Left lobe of liver (tissue), 2 donors: ENCODE results near the gene UROS. TPM values are rescaled to one million over a fixed set of nuclear protein-coding genes. Genes with fewer than 3 reads are reported as not detected.

ENCODE experiments used
- ATAC-seq: fragments of 200-7000 bp; cut with Tn5 transposase; one replicate; pipeline ENCODE4 v1.9.1; 2020; ENCODE audit warnings: mild to moderate bottlenecking, moderate library complexity
- DNase-seq: peaks from one replicate; pipeline ENCODE4 v3.0.0-alpha.2; 2020; ENCODE audit warnings: low spot score
- total RNA-seq: library from RNA; stranded (reverse); gene quantifications from one replicate; pipeline ENCODE4 v1.2.1, GENCODE V29; 2021
- donor health status: DM: no; HTN: no; CAD: no; lungs with moderate emphysema.
- donor health status: DM: no; HTN: yes; CAD: no.

The UROS gene
- total RNA-seq: 28.3 TPM

DNA sequence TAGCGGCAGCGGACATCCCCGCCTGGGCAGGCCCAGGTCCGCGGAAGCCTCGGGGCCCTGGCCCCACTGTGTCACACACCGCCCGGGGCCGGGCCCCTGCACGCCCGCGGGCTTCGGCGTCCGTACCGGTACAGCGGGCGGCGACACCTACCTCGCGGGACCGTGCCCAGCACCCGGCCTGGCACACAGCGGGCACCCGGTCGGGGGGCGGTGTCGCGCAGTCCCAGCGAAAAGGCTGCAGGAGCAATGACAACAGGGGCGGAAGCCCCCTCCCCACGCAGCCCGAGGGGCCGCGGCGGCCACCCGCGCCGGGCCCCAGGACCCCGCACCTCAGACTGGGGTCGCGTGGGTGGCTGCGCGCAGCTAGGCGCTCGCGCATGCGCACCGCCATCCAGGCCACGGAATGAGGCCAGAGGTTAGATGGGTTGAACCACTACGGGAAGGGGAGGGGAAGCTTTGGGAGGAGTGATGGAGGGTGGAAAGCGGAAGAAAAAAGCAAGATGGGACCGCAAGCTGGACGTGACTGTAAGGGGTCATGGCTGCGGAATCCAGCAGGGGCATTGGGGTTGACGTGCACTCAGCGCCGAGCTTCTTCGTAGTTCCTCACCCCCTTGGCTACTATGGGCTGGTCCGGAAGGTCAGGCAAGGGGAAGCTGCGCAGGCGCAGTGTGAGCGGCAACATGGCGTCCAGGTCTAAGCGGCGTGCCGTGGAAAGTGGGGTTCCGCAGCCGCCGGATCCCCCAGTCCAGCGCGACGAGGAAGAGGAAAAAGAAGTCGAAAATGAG, at the start of gene UROS, which contains the start of gene BCCIP:
UROS (minus strand) TSS at position 381 of the 785 bp plus-strand sequence. CDS start 6,759 bp downstream, outside the sequence.
BCCIP (plus strand) TSS at position 669 of the 785 bp plus-strand sequence; CDS start at position 681, 12 bp downstream.
- peak; percentile 91 for DNase-seq

DNA sequence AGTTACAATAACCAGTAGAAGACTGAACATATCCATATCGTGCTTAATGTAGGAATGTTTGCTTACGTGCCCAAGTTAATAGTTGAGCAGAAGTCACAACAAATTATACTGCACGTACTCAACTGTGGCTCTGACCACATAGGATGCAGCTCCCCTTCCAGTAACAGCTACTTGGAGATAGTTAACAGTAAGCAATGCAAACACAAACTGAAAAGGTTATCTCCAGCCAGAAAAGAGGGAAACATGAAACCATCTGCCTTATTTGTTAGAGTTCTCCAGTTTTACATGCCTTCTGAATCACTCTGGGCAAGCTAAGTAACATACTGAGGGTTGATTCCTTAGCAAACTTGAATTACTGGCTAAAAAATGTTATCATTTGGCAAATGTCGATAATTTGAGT, 48.3 kb upstream of the UROS start:
- DNase-seq (no peak), ATAC-seq (no peak)

More for the DNA sequence above, at the start of gene UROS, which contains the start of gene BCCIP:
- peak; percentile 94 for ATAC-seq

DNA sequence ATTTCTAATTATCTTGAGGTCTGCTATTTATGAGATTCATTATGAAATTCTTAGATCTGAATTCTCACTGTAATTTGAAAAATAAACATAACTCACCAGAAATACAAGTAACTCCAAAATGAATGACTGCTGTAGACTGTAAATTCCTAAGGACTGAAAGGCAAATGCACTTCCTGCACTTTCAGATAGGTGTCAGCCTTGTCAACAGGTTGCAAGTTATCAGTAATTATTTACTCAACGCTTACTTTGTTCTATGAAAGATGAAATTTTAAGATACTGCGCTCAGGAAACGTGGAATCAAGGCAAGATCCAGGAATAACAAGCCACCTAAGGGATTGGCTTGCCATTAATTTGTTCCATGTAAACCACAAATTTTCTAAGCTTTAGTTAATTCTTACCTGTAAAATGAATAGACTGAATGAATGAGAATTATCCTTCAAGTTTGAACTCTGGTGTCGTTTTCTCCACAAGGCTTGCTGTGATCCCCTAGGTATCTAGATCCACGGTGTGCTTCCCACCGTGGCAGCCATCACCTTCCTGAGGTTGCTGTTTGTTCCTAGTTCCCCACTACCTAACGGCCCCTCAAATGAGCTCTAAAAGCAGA, 45.4 kb upstream of the UROS start:
- ATAC-seq (peak; percentile 79), DNase-seq (no peak)

DNA sequence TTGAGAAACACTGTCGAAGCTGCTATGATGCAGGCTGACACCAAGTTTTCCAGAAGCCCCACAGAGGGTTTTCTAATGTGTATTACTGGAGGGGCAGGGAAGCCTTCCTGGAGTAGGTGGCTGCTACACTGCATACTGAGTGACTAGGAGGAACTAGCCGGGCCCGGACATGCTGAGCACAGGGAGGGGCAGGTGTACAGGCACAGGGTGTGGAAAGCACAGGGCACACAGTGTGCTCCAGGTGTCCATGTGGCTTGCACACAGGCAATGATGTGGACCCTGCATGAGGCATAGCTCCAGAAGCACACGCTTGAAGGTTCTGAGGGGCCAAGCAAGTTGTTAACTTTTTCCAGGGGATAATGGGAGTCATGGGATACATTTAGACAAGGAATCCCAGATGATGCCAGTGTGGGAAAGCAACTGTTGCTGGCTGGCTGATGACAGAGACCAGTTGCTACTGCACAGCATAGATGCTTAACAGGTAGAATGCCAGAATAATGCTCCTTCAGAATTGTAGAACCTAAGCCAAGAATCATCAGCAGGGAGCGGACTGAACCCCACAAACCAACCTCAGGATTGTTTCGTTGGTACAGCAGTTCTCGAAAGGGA, 43.5 kb upstream of the UROS start:
- DNase-seq (no peak), ATAC-seq (no peak)

DNA sequence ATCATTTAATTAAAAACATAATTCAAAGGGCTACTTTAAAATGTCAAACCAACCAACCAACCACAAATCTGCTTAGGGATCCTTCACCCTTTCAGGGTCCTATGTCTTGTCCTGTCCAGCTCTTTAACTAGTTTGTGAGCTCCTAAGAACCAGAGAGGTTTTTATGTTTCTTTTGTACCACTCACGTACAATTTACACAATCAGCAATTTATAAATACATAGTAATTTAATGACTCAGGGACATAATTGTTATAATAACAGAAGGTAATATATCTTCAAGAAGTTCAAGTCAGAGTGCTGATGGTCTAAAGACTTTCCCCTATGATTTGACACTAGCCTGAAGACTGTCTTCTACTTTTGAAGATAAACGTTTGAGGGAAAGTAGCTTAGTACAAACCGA, 42.1 kb upstream of the UROS start:
- ATAC-seq: no peak

DNA sequence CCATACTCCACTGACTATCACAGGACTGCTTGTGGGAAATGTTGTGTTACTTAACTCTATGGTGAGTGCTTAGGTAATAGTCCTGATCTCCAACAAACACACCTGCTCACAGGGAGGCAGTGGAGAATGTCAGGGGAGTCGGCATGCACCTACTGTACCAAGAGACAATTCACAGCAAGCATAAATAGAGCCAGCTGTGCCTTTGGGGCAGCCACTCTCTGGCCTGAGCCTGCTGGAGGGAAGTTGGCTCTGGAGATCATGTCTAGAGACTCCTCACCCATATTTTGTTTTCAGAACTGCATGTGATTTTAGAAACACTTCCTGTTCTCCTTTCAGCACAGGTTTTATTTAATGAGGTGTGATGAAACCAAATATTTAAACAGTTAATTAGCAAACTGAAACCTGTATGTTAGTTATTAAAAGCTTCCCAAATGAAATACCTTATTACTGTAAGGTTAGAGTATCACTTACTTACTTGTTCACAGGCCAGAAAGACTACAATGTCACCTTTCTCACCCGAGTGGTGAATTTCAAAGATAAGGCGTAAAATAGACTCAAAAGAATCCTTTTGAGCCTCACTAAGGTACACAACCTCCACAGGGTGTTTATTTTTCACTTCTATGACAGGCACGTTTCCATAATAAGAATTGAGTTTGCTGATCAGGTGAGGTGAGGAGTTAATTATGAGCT, 36.2 kb upstream of the UROS start:
- DNase-seq: no peak
- no peak for ATAC-seq

More for the DNA sequence above, 42.1 kb upstream of the UROS start:
- no peak for DNase-seq

DNA sequence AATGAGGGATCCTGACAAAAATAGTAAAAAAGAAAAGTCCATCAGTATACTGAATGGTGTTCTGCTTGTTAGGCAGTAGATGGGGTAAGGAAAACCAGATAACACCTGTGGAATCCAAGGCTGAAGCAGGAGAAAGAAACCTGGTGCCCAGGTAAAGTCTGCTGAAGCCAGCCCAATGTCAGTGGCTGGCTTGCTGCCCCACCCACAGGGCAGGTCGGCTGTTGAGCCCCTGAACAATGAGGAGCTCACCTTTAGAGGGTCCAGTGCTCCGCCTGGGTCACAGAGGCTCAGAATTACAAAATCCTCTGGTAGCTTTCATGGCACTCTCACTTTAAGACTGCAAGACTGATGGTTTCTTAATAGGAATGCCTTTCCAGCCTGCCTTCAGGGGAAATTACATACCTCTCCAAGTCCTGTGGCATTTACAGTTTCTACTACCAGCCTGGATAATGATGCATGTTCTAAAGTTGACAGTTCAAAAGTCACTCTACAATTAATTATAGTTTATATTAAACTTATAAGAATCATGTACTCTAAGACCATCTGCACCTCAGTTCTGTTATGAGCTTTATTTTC, 34.2 kb upstream of the UROS start:
- ATAC-seq: no peak
- no peak for DNase-seq

DNA sequence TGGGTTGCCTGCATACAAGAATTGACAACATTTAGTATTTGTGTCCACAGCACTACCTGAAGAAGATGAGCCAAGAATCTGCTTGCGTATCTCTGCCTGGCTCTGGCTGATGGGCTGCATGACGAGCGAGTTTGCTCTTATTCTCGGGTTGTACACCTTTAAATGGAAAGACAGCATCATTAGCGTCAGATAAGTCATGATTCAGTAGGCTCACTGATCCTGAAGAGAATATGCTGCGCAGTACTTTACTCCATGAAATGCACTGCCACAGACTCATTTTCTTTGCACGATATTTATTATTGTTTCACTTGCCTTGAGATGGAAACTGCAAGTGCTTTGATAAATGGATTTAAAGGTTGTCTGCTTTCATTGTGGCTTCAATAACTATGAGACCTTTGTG, 29.4 kb upstream of the UROS start:
- no peak for ATAC-seq

DNA sequence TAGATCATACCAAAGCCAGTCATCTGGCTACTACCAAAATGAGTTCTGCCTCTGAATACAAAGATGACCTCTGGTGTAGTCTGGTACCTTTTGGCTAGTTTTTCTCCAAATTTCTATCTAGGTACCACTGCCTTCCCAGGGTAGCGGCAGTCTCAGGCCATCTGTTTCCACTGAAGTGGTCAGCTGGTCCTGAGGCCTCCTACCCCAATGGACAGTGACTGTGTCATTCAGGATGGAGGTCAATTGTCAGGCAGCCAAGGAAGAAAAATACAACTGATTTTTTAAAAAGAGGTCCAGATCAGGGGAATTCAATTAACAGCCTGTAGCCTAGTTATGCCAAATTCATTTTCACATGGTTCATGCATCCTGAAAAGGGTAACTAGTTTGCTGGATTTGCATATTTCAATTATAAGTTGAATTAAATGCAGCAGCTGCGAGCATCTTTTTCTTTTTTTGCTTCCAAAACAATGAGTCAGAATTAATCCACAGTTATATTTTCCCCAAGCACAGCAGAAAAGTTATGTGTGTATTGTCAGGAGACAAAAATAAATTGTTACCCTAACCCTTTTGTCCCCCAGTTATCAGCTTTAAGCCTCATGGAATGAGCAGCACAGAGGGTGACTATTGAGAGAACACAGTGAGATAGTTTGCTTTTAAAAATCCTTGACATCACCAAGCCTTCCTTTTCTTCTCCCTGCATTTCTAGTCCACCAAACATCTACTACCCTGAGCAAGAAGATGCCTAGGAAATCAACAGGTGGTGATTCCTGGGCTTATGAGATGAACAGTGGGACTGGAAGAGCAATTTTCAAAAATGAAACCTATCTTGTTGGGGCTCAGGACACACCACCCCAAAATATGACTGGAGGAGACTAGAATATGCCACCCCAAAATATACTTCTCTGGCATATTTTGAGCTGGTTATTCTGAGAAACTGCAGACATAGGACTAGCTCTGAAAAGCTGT, 28.0 kb upstream of the UROS start:
- no peak for DNase-seq
- no peak for ATAC-seq

More for the DNA sequence above, 29.4 kb upstream of the UROS start:
- DNase-seq: no peak

DNA sequence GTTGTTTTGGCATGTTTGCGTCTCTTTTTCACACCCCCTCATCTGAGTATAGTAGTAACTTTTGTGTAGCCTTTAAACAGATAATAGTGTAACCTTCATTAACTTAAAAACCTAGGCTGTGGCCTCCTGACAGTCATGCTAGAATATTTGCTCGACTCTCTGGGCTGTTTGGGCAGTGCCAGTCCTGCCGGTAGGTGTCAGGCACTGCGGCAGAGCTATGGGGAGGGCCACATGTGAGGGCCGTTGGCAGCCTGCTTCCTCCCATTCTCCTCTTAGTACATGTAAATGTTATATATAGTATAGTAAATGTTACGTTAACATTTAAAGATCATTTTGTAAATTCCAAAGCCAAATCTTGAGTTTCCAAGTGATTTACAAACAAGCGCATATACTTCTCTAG, 26.4 kb upstream of the UROS start:
- ATAC-seq (peak; percentile 70), DNase-seq (no peak)

DNA sequence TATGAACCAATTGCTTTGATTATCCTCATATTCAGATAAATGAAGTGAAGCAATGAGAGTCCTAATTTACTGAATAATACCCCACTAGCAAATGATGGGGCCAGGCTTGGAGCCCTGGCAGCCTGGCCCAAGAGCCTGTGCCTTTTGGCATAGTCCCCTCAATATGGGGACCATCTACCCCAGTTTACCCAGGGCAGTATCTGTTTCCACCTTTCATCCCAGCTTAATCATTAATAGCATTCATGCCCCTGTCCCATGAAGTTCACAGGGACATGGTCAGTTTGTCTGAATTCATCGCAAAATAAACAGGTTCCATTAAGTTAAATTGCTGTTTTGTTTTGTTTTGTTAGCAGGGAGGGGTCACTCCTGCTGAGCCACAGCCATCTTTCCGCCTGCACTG, 25.8 kb upstream of the UROS start:
- DNase-seq: no peak
- ATAC-seq: peak; percentile 52

DNA sequence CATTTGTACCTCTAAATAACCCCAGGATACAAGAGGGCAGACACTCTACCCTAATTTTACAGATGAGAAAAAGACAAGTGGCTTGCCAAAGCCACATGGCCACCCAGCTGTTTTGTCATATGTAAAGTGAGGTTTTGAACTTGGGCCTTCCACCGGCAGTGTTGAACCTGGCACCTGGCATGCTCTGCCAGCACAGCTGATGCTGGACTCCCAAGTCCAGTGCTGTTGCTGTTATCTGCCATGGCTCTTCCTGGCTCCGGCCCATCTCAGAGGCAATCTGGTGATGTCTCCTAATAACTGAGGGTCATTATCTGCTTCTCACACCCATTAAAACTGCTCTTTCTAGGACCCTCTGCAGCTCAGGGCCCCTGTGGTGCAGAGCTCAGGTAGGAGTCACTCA, 25.3 kb upstream of the UROS start:
- DNase-seq: peak; percentile 79

DNA sequence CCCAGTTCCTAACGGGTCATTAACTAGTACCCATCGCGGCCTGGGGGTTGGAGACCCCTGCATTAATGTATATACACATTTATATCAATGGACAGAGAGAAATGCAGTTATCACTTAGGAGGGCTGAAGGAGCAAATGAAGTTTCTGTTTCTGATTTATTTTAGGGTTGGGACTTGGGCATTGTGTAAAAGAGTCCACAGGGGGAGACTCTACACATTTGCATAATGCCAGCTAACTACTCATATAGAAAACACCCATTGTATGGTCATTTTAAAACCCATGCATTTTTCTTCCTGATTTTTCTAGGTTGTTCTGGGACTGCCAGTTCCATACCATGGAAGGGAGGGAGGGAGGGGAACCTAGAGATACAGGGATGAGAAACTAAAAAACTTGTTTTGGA, 23.8 kb upstream of the UROS start:
- ATAC-seq (no peak), DNase-seq (no peak)

More for the DNA sequence above, 25.3 kb upstream of the UROS start:
- peak; percentile 82 for ATAC-seq

DNA sequence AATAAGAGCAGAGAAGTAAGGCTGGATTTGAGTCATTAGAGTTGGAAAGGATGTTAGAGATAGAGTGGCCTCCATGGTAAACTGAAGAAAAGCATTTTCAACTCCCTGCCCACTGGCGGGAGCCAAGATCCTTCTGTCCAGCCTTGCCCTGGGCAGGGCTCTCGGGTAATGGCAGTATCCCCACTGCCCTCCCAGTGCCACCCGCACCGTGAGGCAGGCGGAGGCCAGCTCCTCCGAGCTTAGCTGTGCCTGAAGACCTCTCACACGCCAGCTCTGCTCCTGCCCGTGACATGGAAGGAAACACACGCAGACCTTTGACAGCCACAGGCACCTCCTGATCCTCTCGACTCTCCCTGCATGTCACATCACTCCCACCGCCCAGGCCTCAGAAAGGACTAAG, 22.6 kb upstream of the UROS start:
- DNase-seq (no peak), ATAC-seq (no peak)

DNA sequence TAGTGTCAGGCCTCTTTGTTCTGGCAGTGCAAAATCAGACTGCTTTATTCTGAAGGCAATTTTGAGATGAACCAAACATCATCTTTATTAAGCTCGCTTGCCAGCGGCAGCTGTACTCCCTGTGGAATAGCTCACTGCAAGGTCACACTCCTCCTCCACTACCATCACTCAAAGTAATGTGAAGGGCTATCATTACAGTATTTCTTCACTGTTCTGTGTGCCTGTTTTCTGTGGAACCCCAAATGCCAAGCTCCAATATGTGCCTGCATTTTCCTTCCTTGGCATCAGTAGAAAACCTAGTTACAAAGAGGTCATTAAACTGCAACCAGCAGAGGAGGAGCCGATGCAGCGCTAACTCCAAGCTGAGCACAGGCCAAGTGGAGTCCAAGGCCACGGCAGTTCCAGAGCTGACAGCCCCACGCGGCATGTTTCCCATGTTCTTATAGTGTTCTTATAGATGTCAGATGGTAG, 21.7 kb upstream of the UROS start:
- peak; percentile 69 for ATAC-seq
- DNase-seq: peak; percentile 62

DNA sequence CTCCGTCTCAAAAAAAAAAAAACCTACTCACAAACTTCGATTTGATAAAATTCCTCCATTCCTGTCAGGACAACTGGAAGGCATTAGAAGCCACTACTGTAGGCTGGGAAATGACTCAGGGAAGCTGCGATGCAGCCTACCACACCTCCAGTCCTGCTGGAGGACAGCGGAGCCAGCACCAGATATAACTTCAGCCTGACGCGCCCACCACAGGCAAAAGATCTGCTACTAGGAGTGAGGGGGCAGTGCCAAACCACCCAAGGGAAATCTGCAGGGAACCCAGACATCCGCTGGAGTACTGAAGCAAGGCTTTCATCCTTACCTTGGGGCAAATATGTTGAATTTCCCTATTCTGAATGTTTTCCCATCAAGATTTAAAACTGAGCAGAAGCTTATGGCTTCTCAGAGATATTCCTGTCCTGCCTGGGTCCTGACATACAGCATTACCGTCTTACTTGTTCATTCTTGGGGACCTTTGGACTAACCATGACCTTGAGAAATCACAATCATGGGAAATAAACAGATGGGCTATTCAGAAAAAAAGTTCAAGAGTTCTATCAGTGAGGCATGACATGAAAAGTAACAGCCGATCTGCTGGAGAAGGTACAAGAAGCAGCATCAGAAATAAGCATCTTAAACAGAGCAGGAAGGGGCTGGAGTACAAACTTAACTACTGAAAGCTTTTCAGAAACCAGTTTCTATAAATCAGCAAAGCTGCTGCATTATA, 20.7 kb upstream of the UROS start:
- no peak for DNase-seq
- ATAC-seq: no peak

DNA sequence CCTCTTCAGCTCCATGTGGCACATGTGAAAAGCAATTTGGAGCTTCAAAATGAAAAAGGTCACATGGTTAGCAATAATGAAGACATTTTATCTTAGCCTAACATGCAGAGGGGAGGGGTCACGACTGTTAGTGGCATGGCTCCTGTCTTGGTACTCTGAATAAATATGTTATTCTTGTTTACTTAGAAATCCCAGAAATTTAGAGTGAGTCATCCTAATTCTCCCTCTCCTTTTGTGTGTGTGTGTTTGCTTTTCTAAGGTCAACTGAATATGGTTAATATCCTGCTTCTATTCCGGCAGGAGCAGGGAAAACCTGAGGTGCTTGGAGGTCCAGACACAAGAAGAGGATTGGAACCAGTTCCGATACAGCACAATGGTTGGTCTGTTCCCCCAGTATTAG, 17.9 kb upstream of the UROS start:
- no peak for DNase-seq
- ATAC-seq: no peak

DNA sequence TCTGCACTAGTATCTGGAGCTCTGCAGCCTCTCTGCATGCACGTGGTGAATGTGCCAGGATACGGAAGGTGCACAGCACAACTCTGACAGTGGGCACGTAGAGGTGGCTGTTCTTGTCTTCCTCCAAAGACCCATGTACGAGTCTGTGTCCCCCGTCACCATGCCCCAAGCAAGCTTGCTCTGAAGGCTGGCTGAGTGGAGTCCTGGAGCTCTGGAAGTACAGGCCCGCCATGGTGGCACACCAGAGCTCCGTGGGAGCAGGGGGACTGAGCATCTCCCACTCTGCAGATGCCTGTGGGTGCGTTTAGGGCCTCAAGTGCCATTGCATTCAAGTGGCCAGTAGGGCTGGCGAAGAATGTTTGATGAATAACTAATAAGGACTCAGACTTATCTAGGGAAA, 17.3 kb upstream of the UROS start:
- no peak for DNase-seq
- no peak for ATAC-seq
